GM12873 (cell line): ENCODE results near the gene DCST2.

ENCODE experiments used
- TF ChIP-seq, protein P1 (sequence below): IDR thresholded peaks from 2 replicates; pipeline ENCODE4 v1.5.1; 2012; ENCODE audit warnings: low read depth, mild to moderate bottlenecking, moderate library complexity, low read length, control low read depth; ENCODE audit not compliant: insufficient read depth; ENCODE audit errors: missing control alignments

DCST2 gene

DNA sequence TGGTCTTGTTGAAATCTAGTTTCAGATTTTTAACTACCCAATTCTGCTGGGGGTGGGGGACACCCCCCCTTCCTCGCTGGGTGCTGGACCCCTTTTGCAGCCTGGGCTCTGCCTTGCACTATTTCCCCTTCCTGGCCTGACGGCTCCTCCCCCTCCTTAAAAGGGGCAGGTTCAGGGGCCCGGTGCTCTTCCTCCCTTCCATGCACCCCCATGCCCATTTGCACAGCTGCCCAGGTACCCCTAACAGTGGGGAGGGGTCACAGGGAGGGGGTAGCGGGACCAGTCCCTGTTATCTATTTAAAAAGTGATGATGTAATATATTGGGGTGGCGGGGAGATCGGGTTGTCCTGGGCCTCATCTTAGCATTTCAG, 15.7 kb downstream of the DCST2 start:
- TF ChIP-seq, protein P1, sequence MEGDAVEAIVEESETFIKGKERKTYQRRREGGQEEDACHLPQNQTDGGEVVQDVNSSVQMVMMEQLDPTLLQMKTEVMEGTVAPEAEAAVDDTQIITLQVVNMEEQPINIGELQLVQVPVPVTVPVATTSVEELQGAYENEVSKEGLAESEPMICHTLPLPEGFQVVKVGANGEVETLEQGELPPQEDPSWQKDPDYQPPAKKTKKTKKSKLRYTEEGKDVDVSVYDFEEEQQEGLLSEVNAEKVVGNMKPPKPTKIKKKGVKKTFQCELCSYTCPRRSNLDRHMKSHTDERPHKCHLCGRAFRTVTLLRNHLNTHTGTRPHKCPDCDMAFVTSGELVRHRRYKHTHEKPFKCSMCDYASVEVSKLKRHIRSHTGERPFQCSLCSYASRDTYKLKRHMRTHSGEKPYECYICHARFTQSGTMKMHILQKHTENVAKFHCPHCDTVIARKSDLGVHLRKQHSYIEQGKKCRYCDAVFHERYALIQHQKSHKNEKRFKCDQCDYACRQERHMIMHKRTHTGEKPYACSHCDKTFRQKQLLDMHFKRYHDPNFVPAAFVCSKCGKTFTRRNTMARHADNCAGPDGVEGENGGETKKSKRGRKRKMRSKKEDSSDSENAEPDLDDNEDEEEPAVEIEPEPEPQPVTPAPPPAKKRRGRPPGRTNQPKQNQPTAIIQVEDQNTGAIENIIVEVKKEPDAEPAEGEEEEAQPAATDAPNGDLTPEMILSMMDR: no peak

DNA sequence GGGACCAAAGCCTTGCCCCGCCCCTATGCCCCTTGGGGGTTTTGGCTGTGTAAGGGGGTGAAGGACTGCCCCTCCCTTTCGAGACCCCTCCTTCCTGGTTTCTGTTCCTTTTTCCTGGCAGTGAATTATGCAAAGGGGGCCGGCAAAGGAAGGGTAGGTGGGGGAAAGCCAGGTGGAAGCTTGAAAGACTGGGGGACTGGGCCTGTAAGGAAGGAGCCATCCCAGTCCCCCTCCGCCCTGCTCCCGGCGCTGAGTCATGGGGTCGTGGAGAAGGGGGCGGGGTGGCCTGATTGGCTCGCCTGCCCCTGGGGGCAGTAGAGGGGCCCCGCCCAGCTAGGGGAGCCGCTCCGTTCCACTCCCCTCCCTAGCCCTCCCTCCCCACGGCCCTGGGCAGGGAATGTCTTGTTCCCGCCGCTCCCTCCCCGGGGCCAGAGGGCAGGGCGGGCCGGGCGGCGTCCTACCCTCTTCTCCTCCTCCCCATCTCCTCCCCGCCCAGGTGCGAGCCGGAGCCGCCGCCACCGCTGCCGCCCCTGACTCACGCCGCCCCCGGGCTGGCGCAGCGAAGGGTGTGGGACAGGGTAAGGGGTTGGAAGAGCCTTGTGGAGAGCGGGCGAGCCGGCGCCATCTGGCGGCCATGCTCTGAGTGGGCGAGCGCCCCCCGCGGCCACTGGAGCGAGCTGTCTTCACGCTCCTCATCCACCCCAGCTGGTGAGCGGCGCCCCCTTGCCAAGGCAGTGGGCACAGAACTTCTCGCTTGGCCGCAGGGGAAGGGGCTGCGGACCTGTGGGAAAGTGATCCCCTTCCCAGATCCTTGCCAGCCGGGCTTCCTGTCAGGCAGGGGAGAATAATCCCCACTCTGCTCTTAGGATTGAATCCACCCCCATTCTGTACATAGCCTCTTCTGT, 16.3 kb downstream of the DCST2 start:
- TF ChIP-seq, protein P1: peak; percentile 100

DNA sequence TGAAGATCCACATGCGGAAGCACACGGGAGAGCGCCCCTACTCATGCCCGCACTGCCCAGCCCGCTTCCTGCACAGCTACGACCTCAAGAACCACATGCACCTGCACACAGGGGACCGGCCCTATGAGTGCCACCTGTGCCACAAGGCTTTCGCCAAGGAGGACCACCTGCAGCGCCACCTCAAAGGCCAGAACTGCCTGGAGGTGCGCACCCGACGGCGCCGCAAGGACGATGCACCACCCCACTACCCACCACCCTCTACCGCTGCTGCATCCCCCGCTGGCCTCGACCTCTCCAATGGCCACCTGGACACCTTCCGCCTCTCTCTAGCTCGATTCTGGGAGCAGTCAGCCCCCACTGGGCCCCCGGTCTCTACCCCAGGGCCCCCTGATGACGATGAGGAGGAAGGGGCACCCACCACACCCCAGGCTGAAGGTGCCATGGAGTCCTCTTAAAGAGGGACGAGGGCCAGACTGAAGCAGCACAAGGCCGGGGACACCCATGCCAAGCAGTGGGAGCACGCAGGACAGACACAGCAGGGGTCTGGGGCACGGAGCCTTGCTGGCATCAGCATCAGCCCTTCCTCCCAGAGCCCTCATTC, 17.2 kb downstream of the DCST2 start:
- TF ChIP-seq, protein P1: no peak

DNA sequence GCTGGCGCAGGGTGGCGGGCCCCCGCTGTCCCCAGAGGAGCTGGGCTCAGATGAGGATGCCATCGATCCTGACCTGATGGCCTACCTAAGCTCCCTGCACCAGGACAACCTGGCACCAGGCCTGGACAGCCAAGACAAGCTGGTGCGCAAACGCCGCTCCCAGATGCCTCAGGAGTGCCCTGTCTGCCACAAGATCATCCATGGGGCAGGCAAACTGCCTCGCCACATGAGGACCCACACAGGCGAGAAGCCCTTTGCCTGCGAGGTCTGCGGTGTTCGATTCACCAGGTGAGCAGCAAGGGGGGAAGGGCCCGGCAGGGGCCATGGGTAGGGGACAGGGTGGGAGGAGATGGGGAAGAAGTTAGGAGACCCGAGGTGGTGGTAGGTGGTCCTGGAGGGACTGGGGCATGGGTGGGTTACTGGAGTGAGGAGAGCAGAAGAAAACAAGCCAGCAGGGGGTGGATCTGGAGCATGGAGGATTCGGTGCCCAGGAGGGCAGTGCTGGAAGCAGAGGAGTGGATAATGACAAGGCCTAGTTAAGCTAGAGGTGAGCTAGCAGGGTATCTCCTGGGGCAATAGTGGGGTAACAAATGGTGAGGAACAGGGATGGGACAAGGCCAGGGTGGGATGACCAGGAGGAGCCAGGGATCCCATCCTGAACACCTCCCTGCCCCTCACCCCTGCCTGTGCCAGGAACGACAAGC, 17.9 kb downstream of the DCST2 start:
- TF ChIP-seq, protein P1: no peak

DNA sequence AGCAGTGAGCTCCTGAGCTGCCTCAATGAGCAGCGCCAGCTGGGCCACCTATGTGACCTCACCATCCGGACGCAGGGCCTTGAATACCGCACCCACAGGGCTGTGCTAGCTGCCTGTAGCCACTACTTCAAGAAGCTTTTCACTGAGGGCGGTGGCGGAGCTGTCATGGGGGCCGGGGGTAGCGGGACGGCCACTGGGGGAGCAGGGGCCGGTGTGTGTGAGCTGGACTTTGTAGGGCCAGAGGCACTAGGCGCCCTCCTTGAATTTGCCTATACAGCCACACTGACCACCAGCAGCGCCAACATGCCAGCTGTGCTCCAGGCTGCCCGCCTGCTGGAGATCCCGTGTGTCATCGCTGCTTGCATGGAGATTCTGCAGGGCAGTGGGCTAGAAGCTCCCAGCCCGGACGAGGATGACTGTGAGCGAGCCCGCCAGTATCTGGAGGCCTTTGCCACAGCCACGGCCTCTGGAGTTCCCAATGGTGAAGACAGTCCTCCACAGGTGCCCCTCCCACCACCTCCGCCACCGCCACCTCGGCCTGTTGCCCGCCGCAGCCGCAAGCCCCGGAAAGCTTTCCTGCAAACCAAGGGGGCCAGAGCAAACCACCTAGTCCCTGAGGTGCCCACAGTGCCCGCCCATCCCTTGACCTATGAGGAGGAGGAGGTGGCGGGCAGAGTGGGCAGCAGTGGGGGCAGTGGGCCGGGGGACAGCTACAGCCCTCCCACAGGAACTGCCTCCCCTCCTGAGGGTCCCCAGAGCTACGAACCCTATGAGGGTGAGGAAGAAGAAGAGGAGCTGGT, 18.7 kb downstream of the DCST2 start:
- TF ChIP-seq, protein P1: no peak

DNA sequence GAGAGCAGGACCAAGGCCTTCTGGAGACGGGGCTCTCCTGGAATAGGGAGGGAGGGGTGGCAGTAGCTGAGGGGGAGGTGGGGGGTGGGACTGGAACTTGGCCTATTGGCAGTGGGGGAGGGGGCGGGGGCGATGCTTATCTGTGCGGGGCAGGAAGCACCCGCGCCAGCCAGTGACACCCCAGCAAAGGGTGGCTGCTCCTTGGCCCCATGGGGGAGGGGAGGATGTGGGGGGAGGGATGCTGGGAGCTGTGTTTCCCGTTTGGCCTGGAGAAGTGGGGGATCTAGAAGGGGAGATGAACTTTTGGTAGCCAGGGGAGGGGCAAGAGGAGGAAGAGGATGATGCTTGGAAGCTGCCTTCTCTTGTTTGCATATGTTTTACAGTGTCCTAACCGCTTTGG, 19.9 kb downstream of the DCST2 start:
- TF ChIP-seq, protein P1: no peak
